ENCODE results near the gene IL1R2. TPM values are rescaled to one million over a fixed set of nuclear protein-coding genes. Genes with fewer than 3 reads are reported as not detected.

IL1R2 gene
- total RNA-seq, 4 donors from 2014 or later, result 1.1 to 25.2 (median 10.0) TPM

GRCh38 chr2:102029405-102029804 is 37.6 kb downstream of the IL1R2 start:
- H3K36me3 ChIP-seq, result no peaks in the 10 kb centered on the region
- H3K27me3 ChIP-seq, result no peaks in the 10 kb centered on the region
- no peak overlapping the region for H3K4me3 ChIP-seq
- no peak overlapping the region for H3K27ac ChIP-seq
- ATAC-seq, result no peak
- TF ChIP-seq POLR2A (IDR thresholded peaks at IDR 0.05), result no peak
- TF ChIP-seq POLR2AphosphoS5 (IDR thresholded peaks at IDR 0.05), result no peak
- TF ChIP-seq EP300 (IDR thresholded peaks at IDR 0.05), result no peak
- TF ChIP-seq CTCF (IDR thresholded peaks at IDR 0.05), result no peak
- 56 to 100% methylated on average over 2 of the region's 2 CpGs for WGBS, 2 donors (ENCODE audit: low coverage in 1 of 2)
- H3K4me1 ChIP-seq, result peaks cover 4 to 42% (median 17%) of the 10 kb centered on the region in 3 donors
- H3K9me3 ChIP-seq, result no peaks in the 10 kb centered on the region

DNA sequence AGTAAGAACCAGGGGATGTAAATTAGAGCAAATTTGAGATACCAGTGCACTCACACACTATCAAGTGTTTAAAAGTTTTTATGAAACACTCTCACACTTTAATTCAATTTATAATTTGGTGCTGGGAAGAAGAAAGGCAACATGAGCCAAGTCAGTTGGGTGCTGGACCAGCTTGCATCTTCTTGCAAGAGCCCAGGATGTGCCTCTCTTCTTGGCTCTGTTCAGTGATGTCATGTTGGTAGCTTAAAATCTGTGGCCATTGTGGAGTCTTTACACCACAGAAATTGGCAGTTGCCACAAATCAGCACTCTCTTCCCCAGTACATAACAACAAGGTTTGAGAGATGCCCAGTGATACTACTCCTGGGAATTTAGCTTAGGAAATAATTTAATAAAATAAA is 38.2 kb downstream of the IL1R2 start:
- no peak for TF ChIP-seq CTCF (IDR thresholded peaks at IDR 0.05)
- no peak for TF ChIP-seq POLR2AphosphoS5 (IDR thresholded peaks at IDR 0.05)
- no peak for TF ChIP-seq EP300 (IDR thresholded peaks at IDR 0.05)
- Histone ChIP-seq H3K4me3 (no peak overlapping the region), H3K27me3 (no peaks in the 10 kb centered on the region), H3K36me3 (no peaks in the 10 kb centered on the region), H3K9me3 (no peaks in the 10 kb centered on the region), H3K27ac (no peak overlapping the region), H3K4me1 (peaks cover 4 to 46% (median 17%) of the 10 kb centered on the region in 3 donors)
- no peak for ATAC-seq

DNA sequence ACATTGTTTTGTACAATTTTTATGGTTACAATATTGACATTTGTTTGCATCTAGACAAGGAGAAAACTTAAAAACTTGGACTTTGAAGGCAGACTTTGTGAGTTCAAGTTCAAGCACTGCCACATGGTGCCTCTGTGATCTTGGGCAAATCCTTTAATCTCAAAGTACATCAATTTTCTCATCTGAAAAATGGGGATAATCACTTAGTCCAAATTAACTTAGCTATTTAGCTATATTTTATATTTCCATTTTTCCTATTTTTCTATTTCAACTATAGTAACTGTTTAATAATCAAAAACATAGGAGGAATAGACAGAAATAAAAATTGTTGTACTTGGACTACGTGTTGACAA is 38.7 kb downstream of the IL1R2 start:
- no peaks in the 10 kb centered on the region for H3K27me3 ChIP-seq
- no peaks in the 10 kb centered on the region for H3K9me3 ChIP-seq
- H3K36me3 ChIP-seq, result no peaks in the 10 kb centered on the region
- H3K4me3 ChIP-seq, result no peak overlapping the region
- no peak for ATAC-seq
- TF ChIP-seq POLR2AphosphoS5 (IDR thresholded peaks at IDR 0.05) (no peak), POLR2A (IDR thresholded peaks at IDR 0.05) (no peak), CTCF (IDR thresholded peaks at IDR 0.05) (no peak), EP300 (IDR thresholded peaks at IDR 0.05) (no peak)
- H3K27ac ChIP-seq, result no peak overlapping the region
- peaks cover 4 to 46% (median 17%) of the 10 kb centered on the region in 3 donors for H3K4me1 ChIP-seq
- 75 to 83% methylated on average over 1 of the region's 1 CpG for WGBS, 2 donors (ENCODE audit: low coverage in 1 of 2)

DNA sequence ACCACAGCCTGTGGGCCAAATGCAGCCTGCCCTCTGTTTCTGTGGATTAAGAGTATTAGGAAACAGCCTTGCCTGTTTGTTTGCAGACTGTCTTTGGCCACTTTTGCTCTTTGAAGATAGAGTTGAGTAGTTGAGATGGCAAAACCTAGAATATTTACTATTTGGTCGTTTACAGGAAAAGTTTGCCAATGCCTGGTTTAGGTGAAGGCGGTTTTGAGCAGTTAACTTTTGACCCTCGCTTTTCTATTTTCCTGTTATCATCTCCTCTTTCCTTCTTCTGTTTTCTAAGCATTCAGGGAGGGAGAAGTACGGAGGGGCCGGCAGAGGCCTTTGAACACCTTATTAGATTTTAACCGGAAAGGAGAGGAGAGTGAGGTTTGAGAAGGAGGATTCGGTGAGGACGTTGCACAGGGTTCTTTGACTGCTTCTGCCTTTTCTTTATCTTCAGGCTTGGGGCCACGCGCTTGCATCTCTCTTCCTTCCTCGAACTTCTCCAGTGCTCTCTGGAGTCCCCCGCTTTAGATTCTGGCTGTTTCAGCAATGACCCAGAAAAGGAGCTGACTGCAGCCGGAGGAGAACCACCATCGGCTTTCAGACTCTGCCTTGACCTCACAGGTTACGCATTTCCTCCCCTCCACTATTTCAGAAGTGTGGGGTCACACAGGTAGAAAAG is 39.2 kb downstream of the IL1R2 start:
- no peaks in the 10 kb centered on the region for H3K27me3 ChIP-seq
- WGBS, 2 donors (ENCODE audit: low coverage in 1 of 2), result 81 to 88% methylated on average over 12 to 13 of the region's 15 CpGs
- no peaks in the 10 kb centered on the region for H3K36me3 ChIP-seq
- H3K4me1 ChIP-seq, result peaks cover 4 to 46% (median 17%) of the 10 kb centered on the region in 3 donors
- no peak for TF ChIP-seq POLR2AphosphoS5 (IDR thresholded peaks at IDR 0.05)
- no peak for TF ChIP-seq CTCF (IDR thresholded peaks at IDR 0.05)
- no peak for TF ChIP-seq POLR2A (IDR thresholded peaks at IDR 0.05)
- TF ChIP-seq EP300 (IDR thresholded peaks at IDR 0.05), result no peak
- H3K27ac ChIP-seq, result no peak overlapping the region
- ATAC-seq, result no peak
- no peaks in the 10 kb centered on the region for H3K9me3 ChIP-seq
- no peak overlapping the region for H3K4me3 ChIP-seq

- no peak for TF ChIP-seq POLR2AphosphoS5 (IDR thresholded peaks at IDR 0.05)
- TF ChIP-seq CTCF (IDR thresholded peaks at IDR 0.05), result no peak
- TF ChIP-seq EP300 (IDR thresholded peaks at IDR 0.05), result no peak
- no peak for TF ChIP-seq POLR2A (IDR thresholded peaks at IDR 0.05)
- no peaks in the 10 kb centered on the region for H3K27me3 ChIP-seq
- H3K36me3 ChIP-seq, result no peaks in the 10 kb centered on the region
- H3K27ac ChIP-seq, result no peak overlapping the region
- no peaks in the 10 kb centered on the region for H3K9me3 ChIP-seq
- no peak for ATAC-seq
- WGBS, 2 donors (ENCODE audit: low coverage in 1 of 2), result 64 to 69% methylated on average over 1 to 2 of the region's 2 CpGs
- no peak overlapping the region for H3K4me3 ChIP-seq
- H3K4me1 ChIP-seq, result peaks cover 4 to 43% (median 16%) of the 10 kb centered on the region in 3 donors
Observed at GRCh38 chr2:102032368-102033030, 40.7 kb downstream of the IL1R2 start.
